Measurements from ENCODE around the gene CDIPT.
"Not testable (repeated sequence)": the region's sequence is repeated elsewhere in the genome, so short reads cannot be mapped to it uniquely, and the experiment has no call there.

The CDIPT gene

DNA sequence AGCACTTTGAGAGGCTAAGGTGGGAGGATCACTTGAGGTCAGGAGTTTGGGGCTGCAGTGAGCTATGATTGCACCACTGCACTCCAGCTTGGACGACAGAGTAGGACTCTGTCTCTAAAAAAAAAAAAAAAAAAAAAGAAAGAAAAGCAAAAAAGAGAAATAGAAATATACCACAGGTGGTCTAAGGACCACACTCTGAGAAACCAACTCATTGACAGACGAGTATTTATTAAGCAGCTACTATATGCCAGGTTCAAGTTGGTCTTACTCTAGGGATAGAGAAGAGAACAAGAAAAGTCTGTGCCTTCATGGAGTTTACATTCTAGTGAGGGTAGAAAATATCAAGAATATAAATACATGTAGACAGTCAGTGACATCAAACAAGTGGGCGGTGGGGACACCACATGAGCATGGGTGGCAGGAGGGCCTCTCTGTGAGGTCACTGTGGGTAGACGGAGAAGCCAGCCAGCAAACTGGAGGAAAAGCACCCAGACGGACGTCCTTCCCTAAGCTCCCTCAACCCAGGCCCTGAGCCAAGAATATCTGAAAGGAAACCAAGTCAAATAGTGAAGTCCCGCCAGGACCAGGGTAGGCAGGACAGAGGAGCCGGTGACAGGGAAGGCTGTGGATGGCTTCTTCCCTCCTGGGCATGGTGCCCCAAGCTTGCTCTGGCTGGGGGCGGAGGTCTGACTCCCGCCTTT lies 4.7 kb downstream of the CDIPT start:
- no peak for DNase-seq (ENCODE audit: low read depth)

DNA sequence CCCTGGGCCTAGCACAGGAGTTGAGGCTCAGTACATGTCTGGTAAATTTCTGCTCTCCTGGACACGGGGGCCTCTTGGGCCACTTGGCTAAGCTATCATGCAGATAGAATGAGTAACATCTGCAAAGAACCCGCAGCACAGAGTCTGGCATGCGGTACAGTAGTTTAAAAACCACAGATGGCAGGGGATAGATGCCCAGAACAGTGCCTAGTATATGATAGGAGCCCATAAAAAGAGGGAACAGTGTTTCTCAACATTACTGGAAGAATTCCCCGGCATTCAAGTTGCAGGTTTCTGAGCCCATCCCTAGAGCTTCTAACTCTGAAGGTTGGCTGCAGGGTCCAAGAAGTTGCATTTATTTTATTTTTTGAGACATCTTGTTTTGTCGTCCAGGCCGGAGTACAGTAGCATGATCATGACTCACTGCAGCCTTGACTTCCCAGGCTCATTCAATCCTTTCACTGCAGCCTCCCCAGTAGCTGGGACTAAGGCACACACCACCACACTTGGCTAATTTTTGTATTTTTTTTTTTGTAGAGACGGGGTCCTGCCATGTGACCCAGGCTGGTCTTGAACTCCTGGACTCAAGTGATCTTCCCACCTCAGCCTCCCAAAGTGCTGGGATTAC lies 5.8 kb downstream of the CDIPT start:
- no peak for DNase-seq (ENCODE audit: low read depth)

DNA sequence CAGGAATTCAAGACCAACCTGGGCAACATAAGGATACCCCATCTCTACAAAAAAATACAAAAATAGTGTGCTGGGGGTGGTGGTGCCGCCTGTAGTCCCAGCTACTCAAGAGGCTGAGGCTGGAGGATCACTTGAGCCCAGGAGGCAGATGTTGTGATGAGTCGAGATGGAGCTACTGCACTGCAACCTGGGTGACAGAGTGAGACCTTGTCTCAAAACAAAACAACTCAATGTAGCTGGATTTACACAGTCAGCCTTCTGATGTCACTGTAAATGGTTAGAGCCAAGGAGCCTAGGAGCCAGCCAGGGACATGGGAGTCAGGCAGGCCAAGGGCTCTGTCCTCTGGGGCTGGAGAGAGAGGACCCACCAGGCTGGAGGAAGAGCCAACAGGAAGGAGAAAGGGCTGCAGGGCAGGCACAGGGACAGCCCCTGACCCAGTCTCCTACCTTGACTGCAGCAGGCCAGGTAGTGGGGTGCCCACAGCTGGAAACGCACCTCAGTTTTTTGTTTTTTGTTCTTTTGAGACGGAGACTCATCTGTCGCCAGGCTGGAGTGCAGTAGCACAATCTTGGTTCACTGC lies 8.4 kb downstream of the CDIPT start:
- DNase-seq (ENCODE audit: low read depth): no peak

DNA sequence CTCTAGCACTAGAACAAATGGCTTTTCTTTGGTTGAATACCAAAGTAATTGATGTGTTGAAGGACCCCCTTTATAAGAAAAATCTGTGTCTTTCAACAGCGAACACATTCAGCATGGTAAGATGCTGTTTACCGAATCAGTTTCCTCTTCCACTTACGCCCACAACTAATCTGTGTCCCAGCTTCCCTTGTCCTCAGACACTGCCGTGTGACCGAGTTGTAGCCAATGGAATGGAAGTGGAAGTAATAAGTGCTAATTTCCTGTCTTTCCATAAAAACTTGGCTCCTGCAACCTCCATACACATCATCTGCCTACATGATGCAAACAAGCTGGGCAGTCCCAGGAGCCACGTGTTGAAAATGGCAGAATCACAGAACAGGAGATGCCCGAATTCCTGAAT lies 10.4 kb downstream of the CDIPT start:
- no peak for DNase-seq (ENCODE audit: low read depth)

DNA sequence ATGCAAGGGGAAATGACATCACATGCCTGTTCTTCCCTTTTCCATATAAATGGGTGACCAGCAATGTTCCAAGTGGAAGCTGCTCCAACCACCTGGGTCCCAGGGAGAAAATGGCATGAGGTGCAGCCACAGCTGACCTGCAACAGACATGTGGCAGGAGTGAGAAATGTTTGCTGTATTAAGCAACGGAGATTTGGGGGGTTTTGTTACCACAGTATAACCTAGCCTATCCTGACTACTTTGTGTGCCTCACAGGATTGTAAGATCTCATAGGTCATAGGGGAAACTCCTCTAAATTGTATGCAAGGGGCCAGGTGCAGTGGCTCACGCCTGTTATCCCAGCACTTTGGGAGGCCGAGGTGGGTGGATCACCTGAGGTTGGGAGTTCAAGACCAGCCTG lies 12.0 kb downstream of the CDIPT start:
- DNase-seq (ENCODE audit: low read depth): no peak

DNA sequence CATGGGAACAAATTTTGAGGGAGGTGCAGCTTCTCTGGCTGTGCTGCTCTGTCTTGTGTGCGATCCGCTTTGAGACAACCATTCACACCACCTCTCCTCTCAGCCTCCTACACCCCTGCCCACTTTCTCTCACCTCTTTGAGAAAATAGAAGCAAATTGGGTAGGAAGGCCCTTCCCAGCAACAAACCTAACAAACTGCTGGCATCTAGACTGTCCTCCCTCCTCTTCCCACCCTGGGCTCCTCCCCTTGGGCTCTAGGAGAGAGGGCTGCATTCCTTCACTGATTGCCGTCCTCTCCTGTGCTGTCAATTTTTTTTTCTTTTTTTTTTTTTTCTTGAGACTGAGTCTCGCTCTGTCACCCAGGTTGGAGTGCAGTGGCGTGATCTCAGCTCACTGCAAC lies 13.5 kb downstream of the CDIPT start:
- no peak for DNase-seq (ENCODE audit: low read depth)

DNA sequence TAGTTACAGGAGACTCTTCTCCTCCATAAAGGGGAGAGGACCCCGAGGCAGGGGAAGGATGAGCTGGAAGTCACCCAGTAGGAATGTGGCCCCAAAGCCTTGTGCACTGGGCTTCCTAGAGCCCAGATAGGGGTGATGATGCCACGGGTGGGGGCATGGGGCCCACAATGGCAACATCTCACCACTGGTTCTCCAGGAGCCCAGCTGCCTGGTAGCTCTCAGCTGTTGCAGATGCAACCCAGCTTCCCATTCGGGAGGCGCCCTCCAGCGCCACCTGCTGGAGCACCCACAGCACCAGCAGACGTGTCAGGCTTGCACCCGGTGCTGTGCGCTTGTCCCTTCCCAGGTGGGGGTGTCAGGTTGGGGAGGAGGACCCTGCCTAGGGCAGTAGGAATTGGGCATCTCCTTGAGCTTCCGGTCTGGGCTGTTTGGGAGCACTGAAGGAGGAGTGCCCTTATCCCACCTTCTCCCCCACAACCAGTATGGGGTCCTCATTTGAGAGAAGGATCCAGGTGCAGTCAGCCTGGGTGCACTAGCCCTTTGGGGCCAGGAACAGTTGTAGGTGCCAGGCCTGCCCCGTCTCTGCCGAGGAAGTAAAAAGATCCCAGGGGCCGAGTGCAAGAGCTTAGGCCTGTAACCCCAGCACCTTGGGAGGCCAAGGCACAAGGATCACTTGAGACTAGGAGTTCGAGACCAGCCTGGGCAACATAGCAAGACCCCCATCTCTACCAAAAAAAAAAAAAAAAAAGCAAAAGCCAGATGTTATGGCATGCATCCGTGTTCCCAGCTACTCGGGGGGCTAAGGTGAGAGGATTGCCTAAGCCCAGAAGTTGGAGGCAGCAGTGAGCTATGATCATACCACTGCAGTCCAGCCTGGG lies 14.4 kb downstream of the CDIPT start:
- peak; percentile 80 for DNase-seq (ENCODE audit: low read depth)

DNA sequence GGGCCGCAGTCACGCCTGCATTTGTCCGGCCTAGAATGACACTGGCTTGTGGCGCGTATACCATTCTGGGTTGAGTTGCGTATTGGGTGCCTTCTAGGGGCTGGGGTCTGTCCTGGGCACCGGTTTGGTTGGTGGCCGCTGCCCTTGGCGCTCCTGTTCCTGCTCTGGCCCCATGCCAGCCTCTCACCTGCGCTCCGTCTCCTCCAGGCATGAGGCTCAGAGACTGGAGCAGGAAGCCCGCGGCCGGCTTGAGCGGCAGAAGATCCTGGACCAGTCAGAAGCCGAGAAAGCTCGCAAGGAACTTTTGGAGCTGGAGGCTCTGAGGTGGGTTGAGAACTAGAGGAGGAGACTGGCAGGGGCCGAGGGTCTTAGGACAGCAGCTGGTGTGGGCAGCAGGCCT lies 17.4 kb downstream of the CDIPT start:
- no peak for DNase-seq (ENCODE audit: low read depth)

DNA sequence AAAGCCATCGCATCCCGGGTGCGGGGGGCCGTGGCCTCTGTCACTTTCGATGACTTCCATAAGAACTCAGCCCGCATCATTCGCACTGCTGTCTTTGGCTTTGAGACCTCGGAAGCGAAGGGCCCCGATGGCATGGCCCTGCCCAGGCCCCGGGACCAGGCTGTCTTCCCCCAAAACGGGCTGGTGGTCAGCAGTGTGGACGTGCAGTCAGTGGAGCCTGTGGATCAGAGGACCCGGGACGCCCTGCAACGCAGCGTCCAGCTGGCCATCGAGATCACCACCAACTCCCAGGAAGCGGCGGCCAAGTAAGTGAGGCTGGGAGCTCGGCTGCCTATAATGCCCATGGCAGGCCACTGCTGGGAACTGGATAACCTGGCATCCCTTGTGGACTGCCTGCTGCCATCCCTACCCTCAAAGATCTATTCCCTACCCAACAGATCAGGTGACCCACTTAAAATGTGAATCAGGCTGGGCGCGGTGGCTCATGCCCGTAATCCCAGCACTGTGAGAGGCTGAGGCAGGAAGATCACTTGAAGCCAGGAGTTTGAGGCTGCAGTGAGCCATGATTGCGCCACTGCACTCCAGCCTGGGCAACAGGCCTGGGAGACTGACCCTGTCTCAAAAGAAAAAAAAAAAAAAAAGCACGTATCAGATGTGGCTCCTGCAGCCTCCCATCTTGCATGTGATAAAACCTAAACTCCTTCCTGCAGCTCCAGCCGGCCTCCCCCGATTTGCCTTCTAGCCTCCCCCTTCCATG lies 18.3 kb downstream of the CDIPT start:
- no peak for DNase-seq (ENCODE audit: low read depth)

DNA sequence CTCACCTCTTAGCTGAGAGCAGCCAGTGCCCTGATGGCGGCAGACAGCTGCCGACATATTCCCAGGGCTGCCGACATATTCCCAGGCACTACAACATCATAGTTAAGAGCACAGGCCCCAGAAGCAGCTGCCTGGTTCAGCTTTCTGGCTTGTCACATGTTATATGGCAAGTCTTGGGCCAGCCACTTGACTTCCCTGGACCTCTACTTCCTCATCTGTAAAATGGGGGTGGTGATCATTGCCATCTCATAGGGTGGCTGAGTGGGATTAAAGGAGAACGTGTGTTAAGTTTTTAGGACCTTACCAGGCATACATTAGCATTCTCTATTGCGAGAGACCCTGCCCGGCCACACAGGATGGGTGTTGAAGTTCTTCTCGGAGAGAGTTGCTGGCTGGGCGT lies 19.1 kb downstream of the CDIPT start:
- no peak for DNase-seq (ENCODE audit: low read depth)

DNA sequence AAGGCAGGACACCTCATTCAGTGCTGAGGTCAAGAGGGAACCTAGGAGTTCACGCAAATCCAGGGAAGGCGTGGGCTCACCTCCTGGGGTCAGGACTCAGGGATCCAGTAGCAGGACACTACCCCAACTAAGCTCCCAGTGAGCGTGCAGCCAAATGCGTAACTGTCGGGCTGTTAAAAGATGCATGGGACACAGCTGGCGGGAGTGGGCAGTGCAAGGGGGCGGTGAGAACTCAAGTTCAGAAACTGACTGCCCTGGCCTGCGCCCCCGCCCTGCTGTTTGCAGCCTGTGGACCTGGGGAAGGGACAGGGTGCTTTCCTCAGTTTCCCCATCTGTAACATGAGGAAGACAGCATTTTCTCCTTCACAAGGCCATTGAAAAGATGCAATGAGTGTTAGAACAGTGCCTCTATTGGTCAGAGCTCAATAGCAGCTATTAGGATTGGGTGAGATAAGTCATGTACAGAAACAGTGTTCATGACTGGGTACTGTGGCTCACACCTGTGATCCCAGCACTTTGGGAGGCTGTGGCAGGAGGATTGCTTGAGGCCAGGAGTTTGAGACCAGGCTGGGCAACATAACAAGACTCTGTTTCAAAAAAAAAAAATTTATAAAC lies 20.2 kb downstream of the CDIPT start:
- no peak for DNase-seq (ENCODE audit: low read depth)

DNA sequence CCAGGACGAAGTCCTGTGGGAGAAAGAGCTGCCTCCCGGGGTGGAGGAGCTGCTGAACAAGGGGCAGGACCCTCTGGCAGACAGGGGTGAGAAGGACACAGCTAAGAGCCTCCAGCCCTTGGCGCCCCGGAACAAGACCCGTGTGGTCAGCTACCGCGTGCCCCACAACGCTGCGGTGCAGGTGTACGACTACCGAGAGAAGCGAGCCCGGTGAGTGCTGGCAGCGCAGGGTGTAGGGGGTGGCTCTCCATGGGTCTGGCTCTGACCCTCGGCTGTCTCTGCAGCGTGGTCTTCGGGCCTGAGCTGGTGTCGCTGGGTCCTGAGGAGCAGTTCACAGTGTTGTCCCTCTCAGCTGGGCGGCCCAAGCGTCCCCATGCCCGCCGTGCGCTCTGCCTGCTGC lies 21.4 kb downstream of the CDIPT start:
- DNase-seq (ENCODE audit: low read depth): no peak

DNA sequence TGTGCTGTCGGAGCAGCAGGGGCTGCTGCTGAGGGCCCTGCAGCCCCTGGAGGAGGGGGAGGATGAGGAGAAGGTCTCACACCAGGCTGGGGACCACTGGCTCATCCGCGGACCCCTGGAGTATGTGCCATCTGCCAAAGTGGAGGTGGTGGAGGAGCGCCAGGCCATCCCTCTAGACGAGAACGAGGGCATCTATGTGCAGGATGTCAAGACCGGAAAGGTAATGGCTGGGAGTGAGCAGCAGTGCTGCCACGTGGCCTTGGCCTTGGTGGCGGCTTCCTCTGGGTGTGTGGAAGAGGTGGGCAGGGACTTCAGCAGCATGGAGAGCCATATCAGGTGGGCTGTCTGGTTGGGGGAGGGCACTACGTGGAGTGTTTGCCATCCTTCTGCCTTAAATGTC lies 22.8 kb downstream of the CDIPT start:
- DNase-seq (ENCODE audit: low read depth): no peak

DNA sequence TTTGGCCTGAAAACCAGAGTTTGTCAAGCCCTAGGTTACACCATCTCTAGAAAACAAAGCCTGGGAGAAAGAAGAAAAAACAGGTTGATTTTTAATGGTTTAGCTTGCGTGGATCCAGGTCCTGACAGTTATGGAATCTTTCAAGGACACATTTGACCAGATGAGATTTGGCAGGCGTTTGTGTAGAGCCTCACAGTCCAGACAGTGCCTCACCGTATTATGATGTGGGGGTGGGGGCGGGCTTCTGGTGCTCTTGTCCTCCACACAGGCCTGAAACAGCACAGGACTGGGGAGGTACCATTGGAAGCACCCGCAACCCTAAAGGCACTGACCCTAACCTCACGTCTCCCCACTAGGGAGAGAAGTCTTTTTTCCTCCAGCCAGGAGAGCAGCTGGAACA lies 23.2 kb downstream of the CDIPT start:
- DNase-seq (ENCODE audit: low read depth): no peak

DNA sequence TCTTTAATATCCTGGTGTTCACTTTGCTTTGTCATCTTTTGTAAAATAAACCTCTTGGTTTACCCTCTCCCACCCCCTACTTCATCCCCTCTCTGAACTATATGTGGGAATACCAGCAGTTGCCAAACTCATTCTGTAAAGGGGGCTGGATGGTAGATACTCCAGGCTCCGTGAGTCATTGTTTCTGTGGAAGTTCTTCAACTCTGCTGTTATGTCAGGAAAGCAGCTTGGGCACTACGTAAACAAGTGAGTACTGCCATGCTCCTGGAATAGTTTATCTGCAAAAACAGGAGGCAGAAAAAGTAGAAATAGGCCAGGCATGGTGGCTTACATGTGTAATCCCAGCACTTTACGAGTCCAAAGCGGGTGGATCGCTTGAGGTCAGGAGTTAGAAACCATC lies 25.2 kb downstream of the CDIPT start:
- DNase-seq (ENCODE audit: low read depth): no peak

DNA sequence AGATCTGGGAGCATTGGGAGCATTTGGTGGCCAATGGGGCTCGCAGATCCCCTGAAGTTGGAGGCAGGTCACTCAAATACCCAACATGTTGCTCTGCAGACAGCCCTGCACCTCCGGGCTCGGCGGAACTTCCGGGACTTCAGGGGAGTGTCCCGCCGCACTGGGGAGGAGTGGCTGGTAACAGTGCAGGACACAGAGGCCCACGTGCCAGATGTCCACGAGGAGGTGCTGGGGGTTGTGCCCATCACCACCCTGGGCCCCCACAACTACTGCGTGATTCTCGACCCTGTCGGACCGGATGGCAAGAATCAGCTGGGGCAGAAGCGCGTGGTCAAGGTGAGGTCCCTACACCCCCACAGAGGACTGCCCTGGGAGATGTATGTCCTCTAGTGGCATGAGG lies 26.4 kb downstream of the CDIPT start:
- DNase-seq (ENCODE audit: low read depth): no peak

DNA sequence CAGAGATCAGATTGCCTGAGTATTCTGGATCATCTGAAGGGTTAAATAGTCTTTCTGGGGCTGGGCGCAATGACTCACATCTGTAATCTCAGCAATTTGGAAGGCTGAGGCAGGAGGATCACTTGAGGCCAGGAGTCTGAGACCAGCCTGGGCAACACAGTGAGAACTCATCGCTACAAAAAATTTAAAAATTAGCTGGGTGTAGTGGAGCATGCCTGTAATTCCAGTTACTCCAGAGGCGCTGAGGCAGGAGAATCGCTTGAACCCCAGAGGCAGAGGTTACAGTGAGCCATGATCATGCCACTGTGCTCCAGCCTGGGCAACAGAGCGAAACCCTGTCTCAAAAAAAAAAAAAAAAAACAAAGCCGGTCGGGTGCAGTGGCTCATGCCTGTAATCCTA lies 27.1 kb downstream of the CDIPT start:
- no peak for DNase-seq (ENCODE audit: low read depth)

DNA sequence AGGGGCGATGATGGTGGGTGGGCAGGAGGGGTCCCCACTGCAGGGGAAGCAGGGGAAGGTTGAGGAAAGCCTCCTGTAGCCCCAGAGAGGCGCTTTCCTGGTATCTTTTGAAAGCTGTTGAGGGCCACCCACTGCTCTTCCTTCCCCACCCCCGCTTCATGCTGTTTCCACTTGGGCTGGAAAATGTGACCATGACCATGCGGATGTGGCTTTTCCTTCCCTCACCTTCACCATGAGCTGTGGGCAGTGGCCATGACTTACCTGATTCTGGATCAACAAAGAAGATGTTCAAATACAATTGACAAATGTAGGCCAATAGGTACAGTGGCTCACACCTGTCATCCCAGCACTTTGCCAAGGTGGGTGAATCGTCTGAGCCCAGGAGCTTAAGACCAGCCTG lies 28.9 kb downstream of the CDIPT start:
- DNase-seq (ENCODE audit: low read depth): no peak

DNA sequence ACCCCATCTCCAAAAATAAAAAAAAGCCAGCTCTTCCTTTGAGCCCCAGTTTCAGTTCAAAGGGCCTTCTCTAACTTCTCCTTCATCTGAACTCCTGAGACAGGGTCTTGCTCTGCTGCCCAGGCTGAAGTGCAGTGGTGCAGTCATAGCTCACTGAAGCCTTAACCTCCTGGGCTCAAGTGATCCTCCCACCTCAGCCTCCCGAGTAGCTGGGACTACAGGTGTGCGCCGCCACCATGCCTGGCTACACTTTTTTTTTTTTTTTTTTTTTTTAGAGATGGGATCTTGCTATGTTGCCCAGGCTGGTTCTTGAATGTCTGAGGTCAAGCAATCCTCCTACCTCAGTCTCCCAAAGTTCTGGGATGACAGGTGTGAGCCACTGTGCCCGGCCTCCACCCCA lies 29.8 kb downstream of the CDIPT start:
- DNase-seq (ENCODE audit: low read depth): not testable (repeated sequence)

DNA sequence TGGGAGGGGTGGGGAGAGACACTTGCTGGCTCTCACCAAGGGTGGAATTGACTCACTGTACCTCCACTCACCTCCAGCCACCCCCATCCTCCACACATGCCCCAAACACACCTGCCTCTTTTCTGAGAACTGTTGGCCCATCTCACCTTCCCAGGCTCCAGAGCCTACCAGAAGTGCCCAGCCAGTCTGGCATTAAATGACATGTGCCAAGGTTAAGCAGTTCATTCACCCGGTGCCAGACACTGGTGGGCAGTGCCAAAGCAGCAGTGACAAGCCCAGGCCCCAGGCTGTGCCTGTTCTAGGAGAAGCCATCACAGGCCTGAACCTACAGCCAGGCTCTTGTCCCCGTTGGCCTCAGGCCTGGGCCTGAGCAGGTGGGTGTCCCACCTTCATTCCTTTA lies 31.5 kb downstream of the CDIPT start:
- no peak for DNase-seq (ENCODE audit: low read depth)

DNA sequence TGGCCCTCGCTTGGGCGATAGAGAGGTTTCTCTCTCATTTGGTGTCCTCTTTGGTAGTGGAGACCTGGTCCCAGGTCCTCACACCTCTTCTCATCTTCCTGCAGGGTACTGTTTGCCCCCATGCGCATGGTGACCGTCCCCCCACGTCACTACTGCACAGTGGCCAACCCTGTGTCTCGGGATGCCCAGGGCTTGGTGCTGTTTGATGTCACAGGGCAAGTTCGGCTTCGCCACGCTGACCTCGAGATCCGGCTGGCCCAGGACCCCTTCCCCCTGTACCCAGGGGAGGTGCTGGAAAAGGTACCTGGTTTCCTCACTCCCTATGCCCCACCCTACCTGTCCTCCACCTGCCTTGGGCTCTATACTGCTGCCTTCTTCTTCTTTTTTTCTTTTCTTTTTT lies 32.3 kb downstream of the CDIPT start:
- DNase-seq (ENCODE audit: low read depth): no peak

DNA sequence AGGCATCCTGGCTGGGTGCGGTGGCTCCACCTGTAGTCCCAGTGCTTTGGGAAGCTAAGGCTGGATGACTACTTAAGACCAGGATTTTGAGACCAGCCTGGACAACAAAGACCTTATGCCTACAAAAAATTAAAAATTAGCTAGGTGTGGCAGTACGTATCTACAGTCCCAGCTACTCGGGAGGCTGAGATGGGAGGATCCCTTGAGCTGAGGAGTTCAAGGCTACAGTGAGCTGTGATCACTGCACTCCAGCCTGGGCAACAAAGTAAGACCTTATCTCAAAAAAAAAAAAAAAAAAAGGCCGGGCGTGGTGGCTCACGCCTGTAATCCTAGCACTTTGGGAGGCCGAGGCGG lies 36.7 kb downstream of the CDIPT start:
- DNase-seq (ENCODE audit: low read depth): no peak
